ENCODE measurements around the gene TMC1.

TMC1 gene

DNA sequence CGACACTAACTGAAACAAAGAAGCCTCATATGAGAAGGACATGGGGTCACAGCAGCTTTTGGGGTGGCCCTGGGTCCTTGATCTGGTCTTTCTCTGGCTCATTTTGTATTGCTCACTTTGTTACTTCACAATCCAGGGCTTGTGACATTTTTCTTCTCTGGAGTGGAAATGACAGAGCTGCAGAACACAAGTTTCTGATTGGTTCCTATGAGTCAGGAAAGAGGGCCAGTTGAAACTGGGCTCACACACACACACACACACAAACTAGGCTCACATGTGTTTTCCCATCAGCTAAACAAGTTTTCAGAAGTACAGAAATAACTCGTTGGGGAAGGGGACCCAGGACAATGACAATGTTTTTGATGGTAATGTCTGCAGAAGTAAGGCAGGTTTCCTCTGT lies 54.3 kb downstream of the TMC1 start:
- DNase-seq (ENCODE audit: low read depth in 2 of 2), result no peak

DNA sequence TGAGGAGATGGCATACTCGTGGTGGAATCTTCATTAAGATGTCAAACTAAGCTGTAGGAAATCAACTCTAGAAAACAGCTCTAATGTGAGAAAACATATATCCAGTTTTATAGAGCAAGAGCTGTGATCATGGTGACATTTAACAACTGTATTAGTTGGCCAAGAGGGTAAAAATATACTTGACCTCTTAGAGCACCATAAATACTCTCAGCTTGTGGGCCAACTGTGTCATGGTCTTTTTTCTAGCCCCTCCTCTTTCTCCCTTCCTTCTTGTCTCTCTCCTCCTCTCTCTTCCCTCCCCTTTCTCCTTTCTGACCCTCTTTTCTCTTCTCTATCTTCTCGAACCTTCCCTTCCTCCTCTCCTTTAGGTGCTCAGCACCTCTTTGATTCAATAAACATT lies 54.7 kb downstream of the TMC1 start:
- DNase-seq (ENCODE audit: low read depth in 2 of 2), result no peak

DNA sequence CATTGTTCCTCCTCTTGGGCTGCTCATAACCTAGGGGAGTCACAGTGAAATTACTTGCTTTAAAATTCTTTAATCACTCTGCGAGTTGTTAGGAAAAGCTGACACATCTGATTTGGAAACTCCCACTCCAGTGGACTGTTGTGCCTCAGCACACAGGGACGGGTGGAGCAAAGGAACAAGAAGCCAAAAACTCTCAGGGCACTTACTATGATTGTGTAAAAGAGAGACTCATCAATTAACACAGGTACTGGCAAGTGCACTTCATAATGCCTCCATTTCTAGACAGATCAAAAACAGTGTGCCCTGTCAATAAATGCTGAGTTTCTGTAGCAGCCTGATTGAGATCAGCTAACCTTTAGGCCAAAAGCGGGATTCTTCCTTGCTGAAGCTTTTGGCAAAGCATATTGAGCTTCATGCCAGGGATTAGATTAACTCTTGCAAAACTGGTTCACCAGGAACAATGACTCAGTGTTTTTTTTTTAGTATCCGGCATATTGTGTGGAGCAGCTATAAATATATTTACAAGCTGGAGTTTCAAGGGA lies 55.9 kb downstream of the TMC1 start:
- no peak for DNase-seq (ENCODE audit: low read depth in 2 of 2)

DNA sequence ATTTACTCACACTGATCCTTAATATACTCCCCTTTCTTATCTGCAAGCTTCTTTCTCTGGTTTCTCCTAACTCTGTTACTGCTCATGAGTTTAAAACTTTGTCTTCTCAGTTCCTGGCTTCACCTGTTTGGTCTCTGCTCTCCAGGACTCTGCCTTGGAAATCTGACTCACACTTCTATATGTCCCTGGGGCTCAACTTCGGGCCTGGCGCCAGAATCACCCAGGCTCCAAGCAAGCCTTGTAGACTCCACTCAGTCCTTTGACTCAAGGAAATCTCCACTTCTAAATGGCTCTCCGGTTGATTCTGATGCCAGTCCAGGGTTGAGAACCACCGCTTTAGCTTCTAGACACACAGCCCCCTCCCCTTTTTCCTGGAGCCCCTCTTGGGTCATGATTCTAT lies 57.8 kb downstream of the TMC1 start:
- DNase-seq (ENCODE audit: low read depth in 2 of 2), result no peak

DNA sequence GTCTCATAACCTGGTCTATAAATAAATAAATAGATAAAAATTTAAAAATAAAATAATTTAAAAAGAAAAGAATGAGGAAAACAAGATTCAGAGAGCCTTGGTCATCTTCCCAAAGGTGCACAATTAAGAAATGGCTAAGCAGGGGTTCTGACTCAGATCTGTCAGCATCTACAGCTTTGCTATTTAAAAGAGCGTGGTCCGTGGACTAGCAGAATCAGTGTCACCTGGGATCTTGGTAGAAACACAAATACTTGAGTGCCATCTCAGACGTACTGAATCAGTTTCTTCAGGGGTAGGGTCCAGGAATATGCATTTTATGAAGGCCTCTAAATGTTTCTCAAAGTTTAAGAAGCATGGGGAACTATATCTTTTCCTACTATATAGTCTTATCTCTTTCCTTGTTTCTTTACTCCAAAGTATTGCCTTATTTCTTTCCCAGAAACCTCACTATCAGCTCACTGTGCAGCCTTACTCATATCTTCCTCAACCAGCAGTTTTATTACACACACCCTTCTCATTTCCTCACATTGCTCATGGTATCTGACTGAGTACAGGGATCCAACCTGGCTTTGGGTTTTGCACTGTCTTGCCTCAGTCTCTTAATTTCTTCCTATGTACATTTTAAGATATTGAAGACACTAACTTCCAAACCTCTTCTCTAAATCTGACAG lies 58.6 kb downstream of the TMC1 start:
- DNase-seq (ENCODE audit: low read depth in 2 of 2), result no peak

DNA sequence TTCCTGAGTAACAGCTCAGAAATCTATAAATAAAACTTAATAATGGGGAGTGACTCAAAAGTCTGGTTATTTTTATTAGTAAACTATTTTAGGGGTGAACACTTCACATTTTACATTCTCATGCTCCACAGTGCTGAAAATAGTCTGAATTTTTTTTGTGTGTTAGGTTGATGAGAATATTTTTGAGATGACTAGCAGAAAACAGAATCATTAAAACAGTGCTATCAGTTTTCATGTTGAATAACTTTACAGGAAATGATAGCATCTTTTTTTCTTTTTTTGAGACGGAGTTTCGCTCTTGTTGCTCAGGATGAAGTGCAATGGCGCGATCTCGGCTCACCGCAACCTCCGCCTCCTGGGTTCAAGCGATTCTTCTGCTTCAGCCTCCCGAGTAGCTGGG lies 60.3 kb downstream of the TMC1 start:
- no peak for DNase-seq (ENCODE audit: low read depth in 2 of 2)

DNA sequence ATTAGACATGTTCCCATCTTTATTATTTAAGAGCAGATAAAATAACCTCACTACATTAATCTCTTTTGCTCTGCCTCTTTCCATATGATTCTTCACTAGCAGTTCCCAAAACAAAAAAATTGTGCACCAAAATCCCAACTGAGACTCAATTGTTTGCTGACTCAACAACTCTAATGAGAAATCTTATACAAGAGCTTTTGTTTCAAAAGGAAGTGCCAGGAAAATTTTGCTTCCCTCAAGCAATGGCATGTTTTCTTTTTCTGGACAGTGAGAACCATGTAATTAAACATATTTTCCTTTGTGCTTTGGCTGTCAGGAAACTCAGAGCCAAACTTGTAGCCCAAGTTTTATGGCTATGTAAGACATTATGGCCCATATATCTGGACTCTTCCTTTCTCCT lies 62.0 kb downstream of the TMC1 start:
- no peak for DNase-seq (ENCODE audit: low read depth in 2 of 2)

DNA sequence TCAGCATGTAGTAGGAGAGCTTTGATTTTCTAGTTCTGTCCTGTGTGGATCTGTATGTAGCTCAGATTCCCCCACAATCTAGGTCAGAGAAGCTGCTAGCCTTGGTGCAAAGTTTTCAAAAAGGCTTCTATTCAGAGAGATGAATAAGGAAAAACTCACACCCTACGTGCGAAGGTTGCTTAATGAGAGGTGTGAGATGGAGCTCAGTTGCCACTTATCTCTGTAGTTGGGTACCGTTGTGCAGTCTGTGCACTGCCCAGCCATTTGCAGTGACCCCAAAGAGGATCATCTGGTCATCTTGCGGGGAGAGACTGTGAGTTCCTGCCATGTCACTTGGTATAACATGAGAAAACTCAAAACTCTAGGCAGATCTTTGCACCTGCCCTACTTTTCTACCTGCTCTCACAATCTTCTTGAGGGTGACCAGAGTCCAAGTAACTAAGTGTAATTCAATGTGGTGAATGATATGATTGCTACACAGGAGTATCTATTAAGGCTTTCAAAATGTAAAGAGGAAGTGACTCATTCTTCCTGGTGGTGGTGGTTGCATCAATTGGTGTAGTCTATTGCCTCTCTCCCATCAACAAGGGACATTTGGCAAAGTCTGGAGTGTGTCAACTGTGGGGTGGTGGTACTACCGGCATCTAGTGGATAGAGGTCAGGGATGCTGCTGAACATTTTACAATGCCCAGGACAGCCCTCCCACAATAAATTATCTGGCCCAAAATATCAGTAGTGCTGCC lies 65.2 kb downstream of the TMC1 start:
- DNase-seq (ENCODE audit: low read depth in 2 of 2), result no peak

DNA sequence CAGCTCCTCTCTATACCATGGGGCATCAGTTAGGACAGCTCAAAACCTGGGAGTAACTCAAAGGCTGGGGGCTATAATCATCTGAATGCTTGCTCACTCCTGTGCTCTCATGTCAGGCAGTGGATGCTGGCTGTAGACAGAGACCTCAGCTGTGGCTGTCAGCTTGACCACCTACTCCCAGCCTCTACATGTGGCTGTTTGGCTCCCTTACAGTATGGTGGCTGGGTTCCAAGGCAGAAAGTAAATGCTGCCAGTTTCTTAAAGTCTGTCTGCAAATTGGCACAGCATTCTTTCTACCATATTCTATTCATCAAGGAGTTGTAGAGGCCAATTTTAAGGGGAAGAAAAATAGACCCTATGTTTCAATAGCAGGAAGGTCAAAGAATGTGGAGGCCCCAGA lies 66.9 kb downstream of the TMC1 start:
- no peak for DNase-seq (ENCODE audit: low read depth in 2 of 2)

DNA sequence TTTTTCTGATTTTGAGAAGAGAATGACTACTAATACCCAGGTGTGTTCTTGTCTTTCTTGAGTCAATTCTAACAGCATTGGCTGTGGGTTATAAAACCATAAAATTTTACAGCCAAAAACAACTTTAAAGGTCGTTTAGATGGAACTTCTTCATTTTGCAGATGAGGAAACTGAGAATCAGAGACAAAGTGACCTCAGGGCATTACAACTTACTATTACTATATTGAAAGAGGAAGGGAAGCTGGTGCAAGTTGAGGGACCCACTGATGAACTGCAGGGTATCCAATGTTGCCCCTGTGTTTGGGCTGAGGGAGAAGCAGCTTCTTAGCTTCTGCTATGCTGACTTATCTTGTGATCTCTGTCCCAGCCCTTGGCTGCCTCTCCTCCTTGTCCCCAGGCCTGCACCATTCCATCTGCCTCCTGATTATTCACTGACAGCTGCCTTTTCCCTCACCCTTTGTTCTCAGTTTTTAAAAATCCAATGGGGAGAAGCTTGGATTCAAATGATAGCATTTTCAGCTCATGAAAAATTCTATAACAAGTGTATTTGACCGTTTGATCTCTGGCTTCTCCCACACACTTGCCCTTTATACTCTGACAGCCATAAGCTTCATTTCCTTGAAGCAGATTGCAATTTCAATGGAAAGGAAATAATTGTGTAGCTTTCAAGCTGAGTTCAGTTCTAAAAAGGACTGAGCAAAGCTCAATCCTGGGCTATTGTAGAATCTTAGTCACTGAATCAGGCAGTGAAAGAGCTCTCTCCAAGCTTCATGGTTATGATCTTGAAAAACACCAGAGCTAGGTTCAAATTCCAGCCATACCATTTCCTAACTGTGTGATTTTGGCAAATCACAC lies 68.5 kb downstream of the TMC1 start:
- no peak for DNase-seq (ENCODE audit: low read depth in 2 of 2)

DNA sequence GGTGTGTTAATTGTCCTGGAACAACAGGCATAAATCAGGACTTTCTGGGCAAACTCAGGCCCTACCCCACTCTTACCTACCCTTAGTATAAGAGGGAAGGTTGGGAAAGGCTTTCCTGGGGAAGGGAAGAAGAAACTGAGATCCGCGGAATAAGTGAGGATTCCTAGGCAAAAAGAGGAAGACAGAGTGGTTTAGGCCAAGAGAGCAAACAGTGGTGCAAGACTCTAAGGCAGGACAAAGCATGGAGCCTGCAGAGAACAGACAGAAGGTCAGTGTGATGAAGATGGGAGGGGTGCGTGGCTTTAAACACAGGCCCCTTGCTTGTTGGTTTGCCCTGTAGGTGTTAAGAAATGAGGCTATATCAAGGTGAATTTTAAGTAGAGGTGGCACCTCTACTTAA lies 69.4 kb downstream of the TMC1 start:
- DNase-seq (ENCODE audit: low read depth in 2 of 2), result no peak

DNA sequence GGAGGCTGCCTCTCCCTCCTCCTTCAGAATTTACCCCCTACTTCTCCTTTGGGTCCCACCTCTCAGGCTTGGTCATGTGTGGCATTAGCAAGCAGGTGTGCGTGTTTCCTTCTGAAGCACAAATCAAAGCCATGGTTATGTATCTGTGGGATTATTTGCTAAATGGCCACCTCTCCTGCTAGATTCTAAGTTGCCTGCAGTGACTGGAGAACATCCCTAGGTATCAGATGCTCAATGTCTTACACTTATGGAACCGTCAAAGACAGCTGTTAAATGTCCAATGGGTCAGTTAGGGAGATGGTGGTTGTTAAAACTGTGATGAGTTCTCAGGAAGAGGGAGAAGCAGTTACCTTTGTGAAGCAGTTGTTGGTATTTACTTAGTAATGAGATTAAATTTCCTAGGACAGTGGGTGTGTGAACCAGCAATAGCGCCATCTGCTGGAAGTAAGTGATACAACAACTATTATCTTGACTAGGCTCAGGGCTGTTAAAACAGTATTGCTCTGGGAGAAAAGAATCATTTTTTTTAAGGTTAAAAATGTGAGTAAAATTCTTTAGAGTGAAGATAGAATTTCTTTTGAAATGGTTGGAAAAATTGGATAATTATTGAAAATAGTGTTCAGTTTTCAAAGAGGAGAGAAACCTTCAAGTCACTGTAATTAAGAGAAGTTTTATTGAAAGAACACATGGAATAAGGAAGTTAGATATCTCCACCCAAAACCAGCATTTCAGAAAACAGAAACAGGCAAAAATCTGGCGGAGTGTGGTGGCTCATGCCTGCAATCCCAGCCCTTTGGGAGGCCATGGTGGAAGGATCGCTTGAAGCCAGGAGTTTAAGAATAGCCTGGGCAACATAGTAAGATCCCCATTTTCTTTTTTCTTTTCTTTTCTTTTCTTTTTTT lies 71.3 kb downstream of the TMC1 start:
- DNase-seq (ENCODE audit: low read depth in 2 of 2), result no peak

DNA sequence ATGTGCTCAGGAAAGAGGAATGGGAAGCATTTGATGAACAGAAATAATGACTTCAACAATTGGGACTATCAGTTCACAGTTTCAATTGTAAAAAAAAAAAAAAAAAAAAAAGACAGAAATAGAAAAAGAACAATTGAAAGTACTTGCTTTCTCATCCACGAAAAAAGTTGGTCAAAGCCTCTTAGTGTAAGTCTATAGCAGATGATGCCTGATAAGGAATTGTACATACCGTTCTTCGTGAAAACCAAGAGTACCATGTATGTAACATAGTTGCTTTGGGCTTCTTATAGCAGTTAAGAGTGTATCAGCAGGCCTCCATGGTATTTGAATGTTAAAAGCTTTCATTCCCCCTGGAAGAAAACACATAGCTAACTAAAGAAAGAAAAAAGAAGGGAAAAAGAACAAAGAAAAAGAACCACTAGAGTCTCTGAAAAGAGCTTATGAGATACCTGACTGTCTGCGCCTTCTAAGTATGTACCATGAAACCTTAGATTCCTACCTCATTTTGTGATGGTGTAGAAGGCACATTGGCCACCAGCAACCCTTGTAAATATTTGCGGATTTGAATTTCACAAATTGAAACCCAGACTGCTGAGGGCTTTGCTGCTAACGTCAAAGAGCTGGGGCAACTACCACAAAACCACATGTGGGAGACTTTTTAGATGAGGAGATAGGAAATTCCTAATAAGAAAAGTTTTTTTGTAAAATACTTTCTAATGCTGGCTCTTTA lies 75.2 kb downstream of the TMC1 start:
- no peak for DNase-seq (ENCODE audit: low read depth in 2 of 2)

DNA sequence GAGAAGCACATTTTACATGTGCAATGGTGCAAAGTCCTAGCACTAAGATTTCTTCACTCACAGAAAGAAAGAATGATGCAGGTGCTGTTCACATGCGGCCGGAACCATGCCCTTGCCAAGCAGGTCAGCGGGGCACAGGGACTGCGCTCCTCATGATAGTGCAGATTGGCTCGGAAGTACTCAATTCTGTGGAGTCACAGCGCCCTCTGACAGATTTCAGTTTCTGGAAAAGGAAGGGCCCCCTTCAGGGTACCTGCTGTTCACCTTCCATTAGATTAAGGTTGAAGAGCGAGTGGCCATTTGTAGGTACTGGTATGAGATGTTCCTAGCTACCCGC lies 75.7 kb downstream of the TMC1 start:
- DNase-seq (ENCODE audit: low read depth in 2 of 2), result no peak

DNA sequence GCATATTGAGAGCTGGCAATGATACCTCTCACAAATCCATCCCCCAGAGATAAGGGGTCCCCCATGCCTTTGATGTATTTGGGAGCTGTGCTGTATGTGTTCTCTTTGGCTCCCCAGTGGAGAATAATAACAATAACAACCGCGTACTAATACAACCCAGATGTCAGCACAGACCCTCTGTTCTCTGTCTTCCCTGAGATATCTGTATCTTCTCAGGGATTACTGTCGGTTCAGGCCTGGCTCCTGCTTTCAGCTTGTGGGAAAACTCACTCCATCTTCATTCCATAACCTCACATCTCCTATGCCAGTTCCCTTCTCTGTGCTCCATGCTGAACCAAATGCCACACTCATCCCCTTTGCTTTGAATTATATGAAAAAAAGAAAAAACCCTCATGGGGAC lies 76.2 kb downstream of the TMC1 start:
- DNase-seq (ENCODE audit: low read depth in 2 of 2), result no peak

DNA sequence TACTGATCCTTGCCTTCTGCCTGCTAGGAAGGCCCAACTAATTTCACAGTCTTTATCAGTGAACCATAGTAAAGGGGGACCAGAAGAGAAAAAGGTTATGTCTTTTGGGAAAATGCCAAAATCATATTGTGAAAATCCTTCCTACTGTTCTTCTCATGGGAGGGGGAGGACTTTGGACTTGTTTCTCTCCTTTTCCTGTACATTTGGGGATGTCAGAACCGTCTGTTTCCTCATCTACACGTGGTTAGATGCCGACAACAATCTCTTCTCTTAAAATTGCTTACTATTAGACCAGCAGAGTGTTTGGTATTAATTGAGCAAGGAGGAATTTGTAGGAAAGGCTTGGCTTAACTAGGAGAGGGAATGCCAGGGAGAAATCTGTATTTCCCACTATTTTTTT lies 77.2 kb downstream of the TMC1 start:
- DNase-seq (ENCODE audit: low read depth in 2 of 2), result no peak

DNA sequence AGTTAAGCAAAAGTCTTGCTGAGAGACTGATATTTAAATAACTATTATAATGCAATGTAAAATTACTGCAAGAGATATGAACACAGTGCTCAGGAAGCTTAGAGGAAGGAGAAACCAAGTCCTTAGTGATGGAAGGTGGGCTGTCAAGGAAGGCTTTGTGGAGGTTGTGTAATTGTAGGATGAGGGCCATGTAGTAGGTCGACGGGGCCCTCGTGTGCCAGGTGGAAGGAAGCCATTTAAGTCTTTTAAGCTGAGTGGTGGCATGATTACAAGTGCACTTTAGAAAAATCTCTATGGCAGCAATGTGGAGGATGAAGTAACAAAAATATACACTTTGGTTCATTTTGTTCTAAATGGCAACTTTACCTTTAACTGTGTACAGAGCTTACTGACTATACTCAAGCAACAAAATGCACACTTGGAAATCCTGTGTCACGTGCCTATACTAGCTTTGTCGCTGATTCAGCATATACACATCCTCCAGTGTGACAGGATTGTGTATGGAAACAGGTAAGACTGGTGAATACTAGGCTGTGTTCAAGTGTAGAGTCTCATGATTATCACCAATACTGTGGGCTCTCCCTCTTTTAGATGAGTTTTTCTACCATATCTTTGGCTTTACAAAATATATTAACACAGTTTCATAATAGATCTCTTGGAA lies 78.6 kb downstream of the TMC1 start:
- DNase-seq (ENCODE audit: low read depth in 2 of 2), result no peak

DNA sequence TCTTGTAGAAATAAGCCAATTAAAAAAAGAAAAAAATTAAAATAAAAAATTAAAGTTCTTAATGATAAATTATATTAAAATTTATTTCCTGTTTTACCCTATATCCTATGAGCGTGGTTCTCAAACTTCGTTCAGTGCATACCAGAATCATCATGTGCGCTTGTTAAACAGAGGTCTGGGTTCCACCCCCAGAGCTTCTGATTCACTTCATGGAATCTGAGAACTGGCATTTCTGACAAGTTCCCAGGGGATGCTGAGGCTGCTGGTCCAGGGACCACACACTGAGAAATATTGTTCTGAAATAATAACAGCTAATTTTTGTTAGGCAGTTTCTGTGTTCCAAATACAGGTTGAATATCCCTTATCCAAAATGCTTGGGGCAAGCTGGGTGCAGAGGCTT lies 79.3 kb downstream of the TMC1 start:
- no peak for DNase-seq (ENCODE audit: low read depth in 2 of 2)

DNA sequence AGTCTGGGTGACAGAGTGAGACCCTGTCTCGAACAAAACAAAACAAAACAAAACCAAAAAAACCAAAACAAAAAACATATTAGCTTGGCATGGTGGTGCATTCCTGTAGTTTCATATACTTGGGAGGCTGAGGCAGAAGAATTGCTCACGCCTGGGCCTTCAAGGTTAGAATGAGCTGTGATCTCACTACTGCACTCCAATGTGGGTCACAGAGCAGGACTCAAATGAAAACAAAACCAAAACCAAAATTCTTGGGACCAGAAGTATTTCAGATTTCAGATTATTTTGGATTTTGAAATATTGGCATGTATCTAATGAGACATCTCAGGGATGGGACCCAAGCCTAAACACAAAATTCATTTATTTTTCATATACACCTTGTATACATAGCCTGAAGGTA lies 80.2 kb downstream of the TMC1 start:
- no peak for DNase-seq (ENCODE audit: low read depth in 2 of 2)

DNA sequence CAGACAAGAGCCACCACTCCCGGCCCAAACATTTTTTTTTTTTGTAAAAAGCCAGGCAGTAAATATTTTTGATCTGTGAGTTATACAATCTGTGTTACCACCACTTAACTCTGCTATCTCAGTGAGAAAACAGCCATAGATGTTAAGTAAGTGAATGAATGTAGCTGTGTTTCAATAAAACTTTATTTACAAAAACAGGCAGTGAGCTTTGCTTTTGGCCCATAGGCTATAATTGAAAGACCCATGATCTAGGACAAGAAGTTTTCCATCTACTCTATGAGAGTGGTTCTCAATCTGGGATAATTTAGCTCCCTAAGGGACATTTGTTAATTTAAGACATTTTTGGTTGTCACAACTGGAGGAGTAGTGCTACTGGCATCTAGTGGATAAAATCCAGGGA lies 91.0 kb downstream of the TMC1 start:
- no peak for DNase-seq (ENCODE audit: low read depth in 2 of 2)

Measured in activated CD4-positive, alpha-beta T cell treated with anti-CD3 and anti-CD28 coated beads for 24 hours (primary cell).